Measurements from ENCODE around the gene SERP2. TPM values are rescaled to one million over a fixed set of nuclear protein-coding genes. Genes with fewer than 3 reads are reported as not detected.

Gene SERP2
- total RNA-seq, 1 experiment from 2014 or later: not detected

DNA sequence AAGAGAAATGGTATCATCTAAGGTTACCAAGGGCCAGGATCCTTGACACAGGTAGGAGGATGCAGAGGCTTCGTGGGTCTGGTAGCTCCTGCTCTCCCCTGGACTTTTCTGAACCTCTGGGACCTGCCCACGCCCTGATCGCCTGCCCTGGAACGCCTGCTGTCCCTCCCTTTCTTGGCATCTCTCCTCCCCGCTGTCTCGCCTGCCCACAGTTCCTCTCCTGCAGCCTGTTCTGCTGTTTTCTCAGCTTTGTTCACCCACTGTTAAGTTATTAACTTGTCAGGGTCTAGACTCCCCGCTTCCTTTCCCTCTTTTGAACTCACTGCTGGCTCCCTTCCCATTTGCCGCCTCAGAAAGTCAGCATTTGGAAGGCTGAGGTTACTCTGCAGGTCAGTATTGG, 19.8 kb downstream of the SERP2 start:
- no peaks in the 10 kb centered on the region for H3K79me2 ChIP-seq (ENCODE audit: insufficient read depth, low read length)
- no peak overlapping the region for H2AFZ ChIP-seq (ENCODE audit: low read depth, low read length, poor library complexity, severe bottlenecking)
- H3K9me3 ChIP-seq (ENCODE audit: control insufficient read depth in 1 of 2, insufficient read depth in 1 of 2, low read depth in 1 of 2, low read length in 2 of 2): no peaks in the 10 kb centered on the region
- intact Hi-C loops (cut with micrococcal nuclease): no loop called here
- H3K4me1 ChIP-seq (ENCODE audit: control insufficient read depth in 1 of 2, insufficient read depth in 2 of 2, low read length in 2 of 2): peaks cover 0 to 3% of the 10 kb centered on the region in 2 experiments; a peak in 1 of 4 replicates
- H3K27ac ChIP-seq (ENCODE audit: low read depth, low read length): no peak overlapping the region
- H3K4me3 ChIP-seq (replicated peaks in 1 of 2; ENCODE audit: low read depth in 1 of 2, low read length in 2 of 2): no peak overlapping the region
- no peak overlapping the region for H3K9ac ChIP-seq (ENCODE audit: low read length)
- ChIA-PET RAD21 (ENCODE audit: low non-redundant PET in 1 of 2, low total read pairs in 2 of 2, uncharacterized antibody in 2 of 2, unreplicated experiment in 2 of 2) (no interaction called here), CTCF (no interaction called here), POLR2A (no interaction called here)
- H4K20me1 ChIP-seq (ENCODE audit: insufficient read depth): no peaks in the 10 kb centered on the region
- no peak overlapping the region for H3K4me2 ChIP-seq (ENCODE audit: low read length)
- ATAC-seq (no peak), DNase-seq (ENCODE audit: low read depth, low spot score) (no peak)
- no peaks in the 10 kb centered on the region for H3K27me3 ChIP-seq (ENCODE audit: insufficient read depth, low read length)
- BruUV-seq (replicated peaks): no TSS peak
- TF ChIP-seq FOSL1 (IDR thresholded peaks at IDR 0.05; ENCODE audit: low read depth) (no peak), TCF7L2 (IDR thresholded peaks at IDR 0.05; ENCODE audit: borderline replicate concordance, extremely low read depth, insufficient read depth, insufficient read length) (no peak), SP1 (IDR thresholded peaks at IDR 0.05; ENCODE audit: low read depth) (no peak), EGR1 (IDR thresholded peaks at IDR 0.05; ENCODE audit: low read depth) (no peak), SRF (IDR thresholded peaks at IDR 0.05; ENCODE audit: low read depth) (no peak), POLR2AphosphoS5 (IDR thresholded peaks at IDR 0.05; ENCODE audit: low read depth, low read length) (no peak), SIN3A (IDR thresholded peaks at IDR 0.05; ENCODE audit: low read depth) (no peak), CEBPB (IDR thresholded peaks at IDR 0.05; ENCODE audit: low read depth) (no peak), JUND (IDR thresholded peaks at IDR 0.05) (no peak), ELF1 (IDR thresholded peaks at IDR 0.05; ENCODE audit: borderline replicate concordance, low read depth) (no peak), ZNF274 (IDR thresholded peaks at IDR 0.05; ENCODE audit: low read depth, low read length) (no peak), CBX3 (IDR thresholded peaks at IDR 0.05; ENCODE audit: low read depth) (no peak), RAD21 (IDR thresholded peaks at IDR 0.05; ENCODE audit: low read depth) (no peak), EZH2 (IDR thresholded peaks at IDR 0.05) (no peak)
- TF ChIP-seq, protein P1, sequence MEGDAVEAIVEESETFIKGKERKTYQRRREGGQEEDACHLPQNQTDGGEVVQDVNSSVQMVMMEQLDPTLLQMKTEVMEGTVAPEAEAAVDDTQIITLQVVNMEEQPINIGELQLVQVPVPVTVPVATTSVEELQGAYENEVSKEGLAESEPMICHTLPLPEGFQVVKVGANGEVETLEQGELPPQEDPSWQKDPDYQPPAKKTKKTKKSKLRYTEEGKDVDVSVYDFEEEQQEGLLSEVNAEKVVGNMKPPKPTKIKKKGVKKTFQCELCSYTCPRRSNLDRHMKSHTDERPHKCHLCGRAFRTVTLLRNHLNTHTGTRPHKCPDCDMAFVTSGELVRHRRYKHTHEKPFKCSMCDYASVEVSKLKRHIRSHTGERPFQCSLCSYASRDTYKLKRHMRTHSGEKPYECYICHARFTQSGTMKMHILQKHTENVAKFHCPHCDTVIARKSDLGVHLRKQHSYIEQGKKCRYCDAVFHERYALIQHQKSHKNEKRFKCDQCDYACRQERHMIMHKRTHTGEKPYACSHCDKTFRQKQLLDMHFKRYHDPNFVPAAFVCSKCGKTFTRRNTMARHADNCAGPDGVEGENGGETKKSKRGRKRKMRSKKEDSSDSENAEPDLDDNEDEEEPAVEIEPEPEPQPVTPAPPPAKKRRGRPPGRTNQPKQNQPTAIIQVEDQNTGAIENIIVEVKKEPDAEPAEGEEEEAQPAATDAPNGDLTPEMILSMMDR (IDR thresholded peaks at IDR 0.05 in 2 of 3, conservative IDR thresholded peaks at IDR 0.05 in 1 of 3; ENCODE audit: borderline replicate concordance in 1 of 3, insufficient read depth in 1 of 3, low read depth in 2 of 3, low read length in 2 of 3): no peak
- TF ChIP-seq, protein P2, sequence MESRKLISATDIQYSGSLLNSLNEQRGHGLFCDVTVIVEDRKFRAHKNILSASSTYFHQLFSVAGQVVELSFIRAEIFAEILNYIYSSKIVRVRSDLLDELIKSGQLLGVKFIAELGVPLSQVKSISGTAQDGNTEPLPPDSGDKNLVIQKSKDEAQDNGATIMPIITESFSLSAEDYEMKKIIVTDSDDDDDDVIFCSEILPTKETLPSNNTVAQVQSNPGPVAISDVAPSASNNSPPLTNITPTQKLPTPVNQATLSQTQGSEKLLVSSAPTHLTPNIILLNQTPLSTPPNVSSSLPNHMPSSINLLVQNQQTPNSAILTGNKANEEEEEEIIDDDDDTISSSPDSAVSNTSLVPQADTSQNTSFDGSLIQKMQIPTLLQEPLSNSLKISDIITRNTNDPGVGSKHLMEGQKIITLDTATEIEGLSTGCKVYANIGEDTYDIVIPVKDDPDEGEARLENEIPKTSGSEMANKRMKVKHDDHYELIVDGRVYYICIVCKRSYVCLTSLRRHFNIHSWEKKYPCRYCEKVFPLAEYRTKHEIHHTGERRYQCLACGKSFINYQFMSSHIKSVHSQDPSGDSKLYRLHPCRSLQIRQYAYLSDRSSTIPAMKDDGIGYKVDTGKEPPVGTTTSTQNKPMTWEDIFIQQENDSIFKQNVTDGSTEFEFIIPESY (IDR thresholded peaks at IDR 0.05; ENCODE audit: extremely low read depth, insufficient replicate concordance, low read length): no peak
- TF ChIP-seq, protein P3, sequence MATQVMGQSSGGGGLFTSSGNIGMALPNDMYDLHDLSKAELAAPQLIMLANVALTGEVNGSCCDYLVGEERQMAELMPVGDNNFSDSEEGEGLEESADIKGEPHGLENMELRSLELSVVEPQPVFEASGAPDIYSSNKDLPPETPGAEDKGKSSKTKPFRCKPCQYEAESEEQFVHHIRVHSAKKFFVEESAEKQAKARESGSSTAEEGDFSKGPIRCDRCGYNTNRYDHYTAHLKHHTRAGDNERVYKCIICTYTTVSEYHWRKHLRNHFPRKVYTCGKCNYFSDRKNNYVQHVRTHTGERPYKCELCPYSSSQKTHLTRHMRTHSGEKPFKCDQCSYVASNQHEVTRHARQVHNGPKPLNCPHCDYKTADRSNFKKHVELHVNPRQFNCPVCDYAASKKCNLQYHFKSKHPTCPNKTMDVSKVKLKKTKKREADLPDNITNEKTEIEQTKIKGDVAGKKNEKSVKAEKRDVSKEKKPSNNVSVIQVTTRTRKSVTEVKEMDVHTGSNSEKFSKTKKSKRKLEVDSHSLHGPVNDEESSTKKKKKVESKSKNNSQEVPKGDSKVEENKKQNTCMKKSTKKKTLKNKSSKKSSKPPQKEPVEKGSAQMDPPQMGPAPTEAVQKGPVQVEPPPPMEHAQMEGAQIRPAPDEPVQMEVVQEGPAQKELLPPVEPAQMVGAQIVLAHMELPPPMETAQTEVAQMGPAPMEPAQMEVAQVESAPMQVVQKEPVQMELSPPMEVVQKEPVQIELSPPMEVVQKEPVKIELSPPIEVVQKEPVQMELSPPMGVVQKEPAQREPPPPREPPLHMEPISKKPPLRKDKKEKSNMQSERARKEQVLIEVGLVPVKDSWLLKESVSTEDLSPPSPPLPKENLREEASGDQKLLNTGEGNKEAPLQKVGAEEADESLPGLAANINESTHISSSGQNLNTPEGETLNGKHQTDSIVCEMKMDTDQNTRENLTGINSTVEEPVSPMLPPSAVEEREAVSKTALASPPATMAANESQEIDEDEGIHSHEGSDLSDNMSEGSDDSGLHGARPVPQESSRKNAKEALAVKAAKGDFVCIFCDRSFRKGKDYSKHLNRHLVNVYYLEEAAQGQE (IDR thresholded peaks at IDR 0.05; ENCODE audit: low read depth): no peak
- no peaks in the 10 kb centered on the region; the same call in 1 of the 2 replicates for H3K9me2 ChIP-seq (ENCODE audit: insufficient read depth)
- H3K36me3 ChIP-seq (ENCODE audit: control insufficient read depth in 1 of 2, insufficient read depth in 2 of 2, low read length in 2 of 2): no peaks in the 10 kb centered on the region

All from HCT116 (cell line).